ENCODE data around the gene EXOSC1. TPM values are rescaled to one million over a fixed set of nuclear protein-coding genes. Genes with fewer than 3 reads are reported as not detected.
"Not testable (repeated sequence)": the region's sequence is repeated elsewhere in the genome, so short reads cannot be mapped to it uniquely, and the experiment has no call there.

The EXOSC1 gene
- total and polyA plus RNA-seq, 11 donors: 14.8 to 34.5 (median 17.3) TPM

- peaks cover 0 to 100% (median 99%) of the 10 kb centered on the region in 9 donors for H3K36me3 ChIP-seq
- H3K27ac ChIP-seq: no peak overlapping the region
- intact Hi-C loops (cut with DNase I): no loop called here
- H3K4me3 ChIP-seq: no peak overlapping the region
- no peak for DNase-seq
- no peak for TF ChIP-seq CTCF (IDR thresholded peaks at IDR 0.05)
- TF ChIP-seq POLR2A (IDR thresholded peaks at IDR 0.05): no peak
- 65 to 77% (median 72%) methylated on average over 2 of the region's 2 CpGs for WGBS, 4 donors
- H3K9me3 ChIP-seq: no peaks in the 10 kb centered on the region
- peaks cover 0 to 8% (median 0%) of the 10 kb centered on the region in 12 donors for H3K4me1 ChIP-seq
- peak in 3 of 4 donors; percentile 45 to 89 (median 84) for ATAC-seq
- H3K27me3 ChIP-seq: no peaks in the 10 kb centered on the region
These were observed 30.3 kb upstream of the EXOSC1 start for GRCh38 chr10:97475936-97476594.

GRCh38 chr10:97474918-97475317, 29.1 kb upstream of the EXOSC1 start:
- H3K9me3 ChIP-seq: no peaks in the 10 kb centered on the region
- intact Hi-C loops (cut with DNase I): no loop called here
- no peaks in the 10 kb centered on the region for H3K27me3 ChIP-seq
- WGBS, 4 donors: 97 to 99% (median 98%) methylated on average over 4 of the region's 4 CpGs
- ATAC-seq (no peak), DNase-seq (no peak)
- no peak overlapping the region for H3K4me3 ChIP-seq
- H3K27ac ChIP-seq: no peak overlapping the region
- peaks cover 0 to 100% (median 99%) of the 10 kb centered on the region in 9 donors for H3K36me3 ChIP-seq
- TF ChIP-seq POLR2A (IDR thresholded peaks at IDR 0.05) (no peak), CTCF (IDR thresholded peaks at IDR 0.05) (no peak)
- peaks cover 0 to 8% (median 0%) of the 10 kb centered on the region in 12 donors for H3K4me1 ChIP-seq

- not testable (repeated sequence) for DNase-seq, H3K9me3 ChIP-seq, H3K27me3 ChIP-seq, H3K4me1 ChIP-seq, H3K4me3 ChIP-seq, H3K27ac ChIP-seq
- H3K36me3 ChIP-seq: peaks cover 0 to 100% (median 99%) of the 10 kb centered on the region in 9 donors
- WGBS, 4 donors: 83 to 90% (median 90%) methylated on average over 12 of the region's 12 CpGs
- ATAC-seq: peak in 1 of 4 donors; percentile 18
- intact Hi-C loops (cut with DNase I): loop anchor here in 1 of 10 donors (5.0 kb wide), 1 partner anchor 144 kb away; no protein-coding TSS in a partner anchor
These were observed 23.0 kb upstream of the EXOSC1 start for GRCh38 chr10:97468781-97469180.

- ATAC-seq (no peak), DNase-seq (no peak)
- Histone ChIP-seq H3K27ac (no peak overlapping the region), H3K4me1 (peaks cover 0 to 9% (median 0%) of the 10 kb centered on the region in 12 donors), H3K27me3 (no peaks in the 10 kb centered on the region), H3K36me3 (peaks cover 0 to 100% (median 99%) of the 10 kb centered on the region in 9 donors), H3K4me3 (no peak overlapping the region), H3K9me3 (no peaks in the 10 kb centered on the region)
- WGBS, 4 donors: 65 to 87% (median 81%) methylated on average over 3 of the region's 3 CpGs
- intact Hi-C loops (cut with DNase I): loop anchor here in 1 of 10 donors (5.0 kb wide), 1 partner anchor 144 kb away; no protein-coding TSS in a partner anchor
- no peak for TF ChIP-seq CTCF (IDR thresholded peaks at IDR 0.05)
- no peak for TF ChIP-seq POLR2A (IDR thresholded peaks at IDR 0.05)
These were observed 22.4 kb upstream of the EXOSC1 start for GRCh38 chr10:97468162-97468561.

Measured in heart left ventricle (tissue), 16 donors.